Omental fat pad (tissue), 4 donors: ENCODE measurements around the gene CIT. TPM values are rescaled to one million over a fixed set of nuclear protein-coding genes. Genes with fewer than 3 reads are reported as not detected.

ENCODE experiments used
- ATAC-seq: fragments of 150-250 bp; one replicate; pipeline ENCODE4 v1.9.1; 2016; ENCODE audit warnings: mild to moderate bottlenecking, moderate library complexity; ENCODE audit not compliant: low FRiP score
- DNase-seq: peaks from one replicate; pipeline ENCODE4 v3.0.0-alpha.2; 2019; ENCODE audit warnings: low spot score
- total RNA-seq, 4 donors: library from RNA; depleted of rRNA; stranded (reverse); fragments of >200 nt; gene quantifications; one replicate each; pipeline ENCODE4 v1.1.0, GENCODE V29; 2016
- TF ChIP-seq, protein P1 (sequence below), 3 donors: fragments of 450-650 bp; IDR thresholded peaks; one replicate each; pipeline ENCODE4 v1.5.1; 2016 to 2017; ENCODE audit warnings: antibody characterized with exemption in 3 of 3, mild to moderate bottlenecking in 3 of 3, moderate library complexity in 2 of 3

CIT gene
- total RNA-seq, 4 donors from 2014 or later: 0.93 to 4.3 (median 3.4) TPM

- TF ChIP-seq, protein P1, sequence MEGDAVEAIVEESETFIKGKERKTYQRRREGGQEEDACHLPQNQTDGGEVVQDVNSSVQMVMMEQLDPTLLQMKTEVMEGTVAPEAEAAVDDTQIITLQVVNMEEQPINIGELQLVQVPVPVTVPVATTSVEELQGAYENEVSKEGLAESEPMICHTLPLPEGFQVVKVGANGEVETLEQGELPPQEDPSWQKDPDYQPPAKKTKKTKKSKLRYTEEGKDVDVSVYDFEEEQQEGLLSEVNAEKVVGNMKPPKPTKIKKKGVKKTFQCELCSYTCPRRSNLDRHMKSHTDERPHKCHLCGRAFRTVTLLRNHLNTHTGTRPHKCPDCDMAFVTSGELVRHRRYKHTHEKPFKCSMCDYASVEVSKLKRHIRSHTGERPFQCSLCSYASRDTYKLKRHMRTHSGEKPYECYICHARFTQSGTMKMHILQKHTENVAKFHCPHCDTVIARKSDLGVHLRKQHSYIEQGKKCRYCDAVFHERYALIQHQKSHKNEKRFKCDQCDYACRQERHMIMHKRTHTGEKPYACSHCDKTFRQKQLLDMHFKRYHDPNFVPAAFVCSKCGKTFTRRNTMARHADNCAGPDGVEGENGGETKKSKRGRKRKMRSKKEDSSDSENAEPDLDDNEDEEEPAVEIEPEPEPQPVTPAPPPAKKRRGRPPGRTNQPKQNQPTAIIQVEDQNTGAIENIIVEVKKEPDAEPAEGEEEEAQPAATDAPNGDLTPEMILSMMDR (IDR thresholded peaks at IDR 0.05): no peak
- DNase-seq (no peak), ATAC-seq (no peak)
Observed at GRCh38 chr12:119775246-119775895, 101.7 kb downstream of the CIT start.

DNA sequence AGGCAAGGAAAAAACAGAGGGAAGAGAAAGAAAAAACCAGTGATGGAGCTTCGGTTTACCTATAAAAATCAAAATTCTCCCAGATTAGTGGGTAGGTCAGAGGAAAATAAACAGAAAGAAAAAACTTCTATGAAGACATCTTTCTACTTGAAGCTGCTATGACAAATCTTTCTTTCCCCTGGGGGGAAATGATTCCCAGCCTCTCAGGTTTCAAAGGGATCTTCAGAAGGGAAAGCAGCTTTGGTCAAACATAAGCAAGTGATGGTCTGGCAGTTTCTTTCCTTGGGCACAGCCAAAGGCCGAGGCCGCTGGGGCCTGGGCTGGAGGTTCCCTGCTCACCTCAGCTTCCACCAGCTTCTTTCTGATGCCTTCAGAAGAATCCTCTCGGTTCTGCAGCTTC lies 104.7 kb downstream of the CIT start:
- DNase-seq: no peak
- ATAC-seq: no peak
- TF ChIP-seq, protein P1 (IDR thresholded peaks at IDR 0.05): no peak

DNA sequence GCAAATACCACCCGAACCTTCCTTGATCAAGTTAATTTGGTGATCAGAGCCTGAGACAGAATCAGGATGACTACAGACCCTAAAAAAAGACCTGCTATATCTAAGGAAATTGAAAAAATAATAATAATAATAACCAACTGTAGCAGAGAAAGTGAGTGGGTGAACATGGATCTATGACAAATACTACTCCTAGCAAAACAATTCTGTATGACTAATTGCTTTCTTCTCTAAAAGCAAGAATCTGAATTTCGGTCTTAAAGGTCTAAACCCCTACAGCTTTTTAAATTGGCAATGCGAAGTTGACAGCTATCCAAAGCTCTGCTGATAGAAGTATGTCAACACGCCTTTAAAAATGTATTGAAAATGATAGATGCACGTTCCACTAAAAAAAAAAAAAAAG lies 107.0 kb downstream of the CIT start:
- no peak for ATAC-seq
- TF ChIP-seq, protein P1 (IDR thresholded peaks at IDR 0.05): no peak

GRCh38 chr12:119762619-119763018 lies 114.5 kb downstream of the CIT start:
- ATAC-seq: no peak
- no peak for DNase-seq

More for the DNA sequence above, 107.0 kb downstream of the CIT start:
- no peak for DNase-seq

DNA sequence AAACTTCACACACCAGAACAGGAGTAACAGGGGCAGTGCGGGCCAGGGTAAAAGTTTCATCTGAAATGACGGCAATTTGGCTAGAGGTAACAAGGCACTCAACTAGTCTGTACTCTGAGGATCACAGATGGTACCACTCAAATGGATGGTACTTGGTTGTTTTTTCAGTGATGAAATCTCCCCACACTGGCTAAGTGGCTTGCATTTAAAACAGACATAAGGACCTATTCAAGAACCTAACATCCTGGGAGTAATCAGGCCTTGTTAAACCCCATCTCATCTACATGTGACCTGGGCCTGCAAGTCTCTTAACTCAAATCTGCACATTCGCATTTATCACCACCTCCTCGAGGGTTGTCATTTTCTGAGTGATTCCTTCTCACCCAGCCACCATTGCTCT lies 118.4 kb downstream of the CIT start:
- ATAC-seq: no peak
- DNase-seq: no peak
- TF ChIP-seq, protein P1 (IDR thresholded peaks at IDR 0.05): no peak

More at GRCh38 chr12:119762619-119763018, 114.5 kb downstream of the CIT start:
- TF ChIP-seq, protein P1 (IDR thresholded peaks at IDR 0.05): no peak

DNA sequence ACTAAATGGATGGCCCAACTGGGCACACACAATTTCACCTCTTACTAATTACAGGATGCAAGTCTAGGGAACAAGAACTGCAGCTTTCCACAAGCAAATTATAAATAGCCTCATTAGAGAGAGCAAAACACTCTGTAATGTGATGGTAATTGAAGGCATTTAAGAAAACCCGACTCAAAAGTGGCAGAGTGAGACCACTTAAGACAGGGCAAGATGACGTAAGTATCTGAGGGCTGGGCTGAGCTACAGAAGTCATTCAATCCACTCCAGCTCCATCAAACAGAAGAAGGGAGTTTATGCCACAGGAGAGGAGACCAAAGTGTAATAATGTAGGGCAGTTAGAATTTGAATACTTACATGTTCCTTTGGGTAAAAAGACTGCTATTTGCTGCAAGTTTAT lies 118.9 kb downstream of the CIT start:
- TF ChIP-seq, protein P1 (IDR thresholded peaks at IDR 0.05): no peak
- no peak for ATAC-seq
- DNase-seq: no peak

GRCh38 chr12:119751961-119752360 lies 125.2 kb downstream of the CIT start:
- DNase-seq: no peak
- TF ChIP-seq, protein P1 (IDR thresholded peaks at IDR 0.05): no peak
- ATAC-seq: no peak
